Esophagus muscularis mucosa (tissue), 4 donors: ENCODE data around the gene TECTA. TPM values are rescaled to one million over a fixed set of nuclear protein-coding genes. Genes with fewer than 3 reads are reported as not detected.

Source experiments
- DNase-seq: peaks from one replicate; pipeline ENCODE4 v3.0.0-alpha.2; 2017; ENCODE audit errors: extremely low spot score
- H3K27ac ChIP-seq, 4 donors: fragments of 200-600 bp; sonication (generic); replicated peaks in 1 of 4; 1 replicate in 3 of 4; 2 replicates in 1 of 4; pipeline ENCODE4 v1.5.1; 2016 to 2019; ENCODE audit warnings: mild to moderate bottlenecking in 1 of 4
- H3K27me3 ChIP-seq, 4 donors: fragments of 200-600 bp; sonication (generic); one replicate each; pipeline versions ENCODE4 v1.5.1 to v1.6.0; 2016 to 2019
- H3K36me3 ChIP-seq, 4 donors: fragments of 200-600 bp; sonication (generic); one replicate each; pipeline ENCODE4 v1.5.1; 2016 to 2019
- H3K4me1 ChIP-seq, 4 donors: fragments of 200-600 bp; sonication (generic); one replicate each; pipeline ENCODE4 v1.5.1; 2016 to 2019
- H3K4me3 ChIP-seq, 4 donors: fragments of 200-600 bp; sonication (generic); 1 replicate in 2 of 4; 2 replicates in 2 of 4; pipeline ENCODE4 v1.5.1; 2016 to 2019; ENCODE audit warnings: mild to moderate bottlenecking in 4 of 4, moderate library complexity in 1 of 4
- H3K9me3 ChIP-seq, 4 donors: fragments of 200-600 bp; sonication (generic); 1 replicate in 3 of 4; 2 replicates in 1 of 4; pipeline ENCODE4 v1.5.1; 2016 to 2019
- CTCF ChIP-seq, 3 experiments: fragments of 200-600 bp in 2 of 3; fragments of 450-650 bp in 1 of 3; sonication (generic) in 2 of 3; IDR thresholded peaks; one replicate each; pipeline ENCODE4 v1.5.1; 2017 to 2019; ENCODE audit warnings: antibody characterized with exemption in 3 of 3, mild to moderate bottlenecking in 2 of 3, moderate library complexity in 1 of 3
- EP300 ChIP-seq: sonication (generic); formaldehyde crosslinking; IDR thresholded peaks from one replicate; pipeline ENCODE4 v1.6.1; 2017; ENCODE audit warnings: antibody characterized with exemption
- POLR2A ChIP-seq: fragments of 450-650 bp; IDR thresholded peaks from one replicate; pipeline ENCODE4 v1.6.1; 2017; ENCODE audit warnings: antibody characterized with exemption, moderate library complexity, mild to moderate bottlenecking, low read depth
- POLR2AphosphoS5 ChIP-seq, 2 donors: sonication (generic); formaldehyde crosslinking; IDR thresholded peaks; one replicate each; pipeline ENCODE4 v1.6.1; 2017; ENCODE audit warnings: antibody characterized with exemption in 2 of 2
- whole genome bisulfite sequencing: methylation state at CpG from one replicate; pipeline ENCODE4 v1.1.5; 2018; 5-methylcytosine and 5-hydroxymethylcytosine counted together
- intact Hi-C: fragments of 100-400 bp; cut with DNase I; formaldehyde crosslinking; loops from one replicate; pipeline ENCODE4 v1.15.1; 2023
- total RNA-seq, 4 donors: library from RNA; depleted of rRNA; stranded (reverse); fragments of >200 nt; gene quantifications; one replicate each; pipeline versions ENCODE4 v1.1.0 to v1.2.1, GENCODE V29; 2016

Gene TECTA
- total RNA-seq, 4 donors from 2014 or later, result 0.80 to 1.2 (median 0.90) TPM

- Histone ChIP-seq H3K9me3 (no peaks in the 10 kb centered on the region), H3K4me1 (peaks cover 9 to 12% (median 9%) of the 10 kb centered on the region in 4 donors), H3K27ac (no peak overlapping the region), H3K4me3 (no peak overlapping the region), H3K27me3 (no peaks in the 10 kb centered on the region), H3K36me3 (peaks cover 5 to 63% (median 48%) of the 10 kb centered on the region in 4 donors)
- DNase-seq, result no peak
- WGBS, result 93% methylated on average over 3 of the region's 3 CpGs
- intact Hi-C loops, result no loop called here
- TF ChIP-seq POLR2AphosphoS5 (IDR thresholded peaks at IDR 0.05) (no peak), EP300 (no peak), POLR2A (no peak), CTCF (IDR thresholded peaks at IDR 0.05) (no peak)
Measured at GRCh38 chr11:121067026-121067425, 34.0 kb upstream of the TECTA start.

DNA sequence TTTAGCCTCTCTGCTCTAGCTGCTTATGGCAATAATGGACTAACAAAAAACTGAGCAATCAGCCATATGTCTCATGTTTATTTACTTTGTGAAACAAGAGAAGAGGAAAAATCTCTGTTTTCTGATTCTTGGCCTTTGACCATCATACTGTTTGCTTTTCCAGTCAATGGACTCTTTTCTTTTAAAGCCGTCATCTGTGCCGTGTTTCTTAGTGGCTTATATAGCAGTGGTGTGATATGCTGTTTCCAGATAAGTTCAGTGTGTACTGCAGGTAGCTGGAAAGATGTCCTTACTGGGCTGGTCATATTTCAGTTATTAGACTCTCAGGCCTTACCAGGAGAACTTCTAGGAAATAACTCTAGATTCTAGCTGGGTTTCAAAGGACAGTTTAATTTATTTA is 33.6 kb upstream of the TECTA start:
- intact Hi-C loops, result no loop called here
- Histone ChIP-seq H3K4me1 (peaks cover 9 to 13% (median 11%) of the 10 kb centered on the region in 4 donors), H3K27ac (no peak overlapping the region), H3K9me3 (no peaks in the 10 kb centered on the region), H3K36me3 (peaks cover under 1 to 58% (median 44%) of the 10 kb centered on the region in 4 donors), H3K27me3 (no peaks in the 10 kb centered on the region), H3K4me3 (no peak overlapping the region)
- no peak for TF ChIP-seq POLR2AphosphoS5 (IDR thresholded peaks at IDR 0.05)
- no peak for TF ChIP-seq POLR2A
- TF ChIP-seq CTCF (IDR thresholded peaks at IDR 0.05), result no peak
- TF ChIP-seq EP300, result no peak
- 80% methylated on average over 2 of the region's 2 CpGs for WGBS
- DNase-seq, result no peak

GRCh38 chr11:121067962-121068647 is 32.9 kb upstream of the TECTA start:
- WGBS, result 79% methylated on average over 6 of the region's 6 CpGs
- intact Hi-C loops, result no loop called here
- Histone ChIP-seq H3K36me3 (peaks cover 0 to 52% (median 38%) of the 10 kb centered on the region in 4 donors), H3K27me3 (no peaks in the 10 kb centered on the region), H3K4me1 (peaks cover 9 to 13% (median 11%) of the 10 kb centered on the region in 4 donors), H3K27ac (no peak overlapping the region), H3K9me3 (no peaks in the 10 kb centered on the region), H3K4me3 (no peak overlapping the region)
- TF ChIP-seq POLR2A (no peak), POLR2AphosphoS5 (IDR thresholded peaks at IDR 0.05) (no peak), CTCF (IDR thresholded peaks at IDR 0.05) (no peak)
- no peak for DNase-seq

DNA sequence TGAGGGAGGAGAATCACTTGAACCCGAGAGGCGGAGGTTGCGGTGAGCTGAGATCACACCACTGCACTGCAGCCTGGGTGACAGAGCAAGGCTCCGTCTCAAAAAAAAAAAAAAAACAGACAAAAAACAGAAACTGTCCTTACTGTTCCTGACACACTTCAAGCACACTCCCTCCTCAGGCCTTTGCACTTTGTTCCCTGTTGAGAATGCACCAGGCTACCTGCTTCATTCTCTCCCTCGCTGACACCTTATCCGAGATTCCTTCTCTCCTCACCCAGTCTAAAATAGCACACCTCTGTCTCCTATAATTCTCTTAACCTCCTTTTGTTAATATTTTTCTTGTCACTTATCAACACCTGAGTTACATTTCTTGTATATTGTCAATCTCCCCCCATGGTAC is 32.3 kb upstream of the TECTA start:
- TF ChIP-seq POLR2A, result no peak
- TF ChIP-seq EP300, result no peak
- TF ChIP-seq POLR2AphosphoS5 (IDR thresholded peaks at IDR 0.05), result no peak
- no peak for TF ChIP-seq CTCF (IDR thresholded peaks at IDR 0.05)
- Histone ChIP-seq H3K36me3 (peaks cover 0 to 46% (median 33%) of the 10 kb centered on the region in 4 donors), H3K4me1 (peaks cover 9 to 13% (median 11%) of the 10 kb centered on the region in 4 donors), H3K27ac (no peak overlapping the region), H3K9me3 (no peaks in the 10 kb centered on the region), H3K27me3 (no peaks in the 10 kb centered on the region), H3K4me3 (no peak overlapping the region)
- intact Hi-C loops, result no loop called here
- DNase-seq, result no peak
- WGBS, result 97% methylated on average over 6 of the region's 6 CpGs
